ENCODE results near the gene EIF2AK3.

GRCh38 chr2:88575630-88576029, 51.6 kb downstream of the EIF2AK3 start:
- TF ChIP-seq, protein P1, sequence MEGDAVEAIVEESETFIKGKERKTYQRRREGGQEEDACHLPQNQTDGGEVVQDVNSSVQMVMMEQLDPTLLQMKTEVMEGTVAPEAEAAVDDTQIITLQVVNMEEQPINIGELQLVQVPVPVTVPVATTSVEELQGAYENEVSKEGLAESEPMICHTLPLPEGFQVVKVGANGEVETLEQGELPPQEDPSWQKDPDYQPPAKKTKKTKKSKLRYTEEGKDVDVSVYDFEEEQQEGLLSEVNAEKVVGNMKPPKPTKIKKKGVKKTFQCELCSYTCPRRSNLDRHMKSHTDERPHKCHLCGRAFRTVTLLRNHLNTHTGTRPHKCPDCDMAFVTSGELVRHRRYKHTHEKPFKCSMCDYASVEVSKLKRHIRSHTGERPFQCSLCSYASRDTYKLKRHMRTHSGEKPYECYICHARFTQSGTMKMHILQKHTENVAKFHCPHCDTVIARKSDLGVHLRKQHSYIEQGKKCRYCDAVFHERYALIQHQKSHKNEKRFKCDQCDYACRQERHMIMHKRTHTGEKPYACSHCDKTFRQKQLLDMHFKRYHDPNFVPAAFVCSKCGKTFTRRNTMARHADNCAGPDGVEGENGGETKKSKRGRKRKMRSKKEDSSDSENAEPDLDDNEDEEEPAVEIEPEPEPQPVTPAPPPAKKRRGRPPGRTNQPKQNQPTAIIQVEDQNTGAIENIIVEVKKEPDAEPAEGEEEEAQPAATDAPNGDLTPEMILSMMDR (IDR thresholded peaks at IDR 0.05; ENCODE audit: control extremely low read depth in 1 of 3, insufficient read depth in 1 of 3, low read depth in 1 of 3, low read length in 3 of 3) = no peak
- TF ChIP-seq NRF1 (IDR thresholded peaks at IDR 0.05; ENCODE audit: low read depth, low read length) = no peak
- TF ChIP-seq EZH2 (IDR thresholded peaks at IDR 0.05; ENCODE audit: low read depth, low read length, severe bottlenecking) = no peak
- no peak for TF ChIP-seq CBX8 (IDR thresholded peaks at IDR 0.05; ENCODE audit: borderline replicate concordance, low read depth, low read length)
- no peak for TF ChIP-seq CHD2 (IDR thresholded peaks at IDR 0.05; ENCODE audit: low read length)
- no peak for TF ChIP-seq RFX5 (IDR thresholded peaks at IDR 0.05; ENCODE audit: borderline replicate concordance, low read depth, low read length)
- no peak for TF ChIP-seq CREB1 (IDR thresholded peaks at IDR 0.05)
- TF ChIP-seq KDM1A (IDR thresholded peaks at IDR 0.05; ENCODE audit: borderline replicate concordance, low read length) = no peak

Measured in H1 (cell line).